Activated CD4-positive, alpha-beta memory T cell treated with anti-CD3 and anti-CD28 coated beads, Interleukin-2, amount 10 ng/mL, durations not matched to agents 7 days and 5 days (primary cell): ENCODE measurements around the gene TNFRSF18. TPM values are rescaled to one million over a fixed set of nuclear protein-coding genes. Genes with fewer than 3 reads are reported as not detected.

Experiments used
- CTCF ChIA-PET: fragments of 350-600 bp; sonication (Branson Sonifier 250); formaldehyde crosslinking; loops from one replicate; lab custom pipeline; 2021; ENCODE audit warnings: antibody characterized with exemption, inconsistent platforms; lab: Charles Lee
- POLR2A ChIA-PET: fragments of 350-600 bp; sonication (Branson Sonifier 250); formaldehyde crosslinking; loops from one replicate; lab custom pipeline; 2021; ENCODE audit warnings: antibody characterized with exemption; lab: Charles Lee
- DNase-seq: peaks from one replicate; pipeline ENCODE4 v3.0.0-alpha.2; 2020
- H3K27ac Mint-ChIP-seq: one replicate; pipeline ENCODE4 v1.8.0; 2021; ENCODE audit warnings: mild to moderate bottlenecking, mixed read lengths
- H3K27me3 Mint-ChIP-seq: one replicate; pipeline ENCODE4 v1.8.0; 2021; ENCODE audit warnings: mixed read lengths
- H3K36me3 Mint-ChIP-seq: one replicate; pipeline ENCODE4 v1.8.0; 2021; ENCODE audit warnings: low read depth, mixed read lengths
- H3K4me1 Mint-ChIP-seq: one replicate; pipeline ENCODE4 v1.8.0; 2021; ENCODE audit warnings: mixed read lengths
- H3K4me3 Mint-ChIP-seq: one replicate; pipeline ENCODE4 v1.8.0; 2021; ENCODE audit warnings: mild to moderate bottlenecking, mixed read lengths
- H3K9me3 Mint-ChIP-seq: one replicate; pipeline ENCODE4 v1.8.0; 2021; ENCODE audit warnings: mixed read lengths
- total RNA-seq, 2 experiments: library from RNA; stranded (reverse); gene quantifications; one replicate each; pipeline ENCODE4 v1.2.3, GENCODE V29; 2021

Gene TNFRSF18
- total RNA-seq, 2 experiments from 2014 or later = 115 to 116 TPM

DNA sequence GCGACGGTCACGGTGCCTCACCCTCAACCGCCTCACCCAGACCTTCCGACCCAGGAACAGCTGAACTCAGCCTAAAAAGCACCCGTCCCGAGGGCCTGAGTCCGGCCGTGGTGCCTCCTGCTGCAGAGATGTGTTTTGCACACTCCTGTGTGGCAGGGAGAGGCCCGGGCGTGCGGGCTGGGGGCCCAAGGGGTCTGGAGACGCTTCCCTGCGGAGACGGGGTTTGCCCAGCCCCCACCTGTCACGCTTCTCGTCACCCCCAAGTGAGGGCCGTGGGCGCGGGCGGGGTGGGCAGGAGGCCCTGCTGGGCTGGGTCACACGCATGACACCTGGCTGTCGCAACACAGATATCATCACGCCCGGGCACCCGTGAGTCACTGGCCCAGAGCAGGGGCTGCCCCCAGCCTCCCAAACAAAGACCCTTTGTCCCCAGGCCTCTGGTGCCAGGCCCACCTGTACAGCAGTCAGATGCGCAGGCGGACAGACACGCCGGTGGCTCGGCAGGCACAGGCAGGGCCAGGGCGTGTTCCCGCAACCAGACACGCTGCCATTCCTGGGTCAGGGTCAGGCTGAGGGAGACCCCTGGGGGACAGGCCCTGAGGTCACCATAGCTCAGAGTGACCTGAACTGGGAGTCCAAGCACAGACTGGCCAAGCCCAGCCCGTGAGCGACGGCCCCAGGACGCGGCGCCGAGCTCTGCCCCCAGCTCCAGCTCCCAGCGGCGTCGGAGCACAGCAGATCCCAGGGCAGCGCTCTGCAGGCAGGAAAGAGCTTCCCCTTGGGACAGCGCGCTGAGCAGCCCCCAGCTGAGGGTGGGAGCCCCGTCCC lies 31.7 kb upstream of the TNFRSF18 start:
- DNase-seq = no peak
- ChIA-PET POLR2A (interaction anchor here (0.9 to 2.6 kb wide), 3 partner anchors 13 to 137 kb away, joined by 3 to 7 read pairs (median 3); partner anchors contain the start of gene AURKAIP1), CTCF (no interaction called here)
- H3K4me3 Mint-ChIP-seq = no peak overlapping the region
- H3K27me3 Mint-ChIP-seq = no peaks in the 10 kb centered on the region
- H3K36me3 Mint-ChIP-seq = peaks cover 14% of the 10 kb centered on the region
- peaks cover 14% of the 10 kb centered on the region for H3K4me1 Mint-ChIP-seq
- H3K27ac Mint-ChIP-seq = no peak overlapping the region
- H3K9me3 Mint-ChIP-seq = peaks cover 3% of the 10 kb centered on the region

DNA sequence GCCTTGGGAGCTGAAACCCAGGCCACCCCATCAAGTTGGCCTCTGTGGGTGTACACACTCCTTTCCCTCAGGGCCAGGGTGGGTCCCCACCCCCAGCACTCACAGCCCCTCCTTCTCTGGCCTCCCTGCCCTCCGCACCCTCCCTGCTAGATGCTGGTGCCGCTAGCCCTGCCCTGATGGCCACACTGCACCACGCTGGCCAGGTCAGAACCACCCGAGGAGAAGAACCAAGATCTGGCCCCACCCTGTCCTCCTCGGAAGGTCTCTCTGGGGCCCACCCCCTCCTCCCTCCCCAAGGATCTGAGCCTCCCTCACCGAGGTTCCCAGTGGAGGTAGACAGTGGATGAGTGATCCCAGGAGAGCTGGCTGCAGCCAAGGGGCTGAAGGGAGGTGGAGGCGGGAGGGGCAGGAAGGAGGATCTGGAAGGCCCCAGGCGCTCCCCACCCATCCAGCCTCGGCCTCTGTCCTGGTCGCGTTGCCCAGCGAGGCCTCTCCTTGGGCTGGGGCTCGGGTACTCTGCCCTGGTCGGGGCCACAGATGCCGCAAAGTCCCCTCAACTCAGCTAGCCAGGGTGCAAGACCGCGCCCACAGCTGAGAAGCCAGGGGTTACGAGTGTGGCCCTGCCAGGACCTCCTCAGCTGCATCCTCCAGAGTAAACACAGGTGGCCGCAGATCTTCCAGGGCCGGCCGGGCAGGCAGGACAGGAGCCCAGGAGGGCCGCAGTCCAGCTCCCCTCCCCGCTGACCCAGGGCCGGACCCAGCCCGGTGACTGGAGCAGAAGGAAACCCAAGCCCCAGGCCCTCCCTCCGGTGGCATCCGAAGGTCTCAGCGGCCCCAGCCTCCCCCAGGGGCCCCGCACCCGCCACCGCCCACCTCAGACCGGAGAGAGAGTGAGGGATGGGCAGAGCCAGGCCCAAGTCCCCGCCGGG lies 30.8 kb upstream of the TNFRSF18 start:
- no peak overlapping the region for H3K4me3 Mint-ChIP-seq
- CTCF ChIA-PET = no interaction called here

DNA sequence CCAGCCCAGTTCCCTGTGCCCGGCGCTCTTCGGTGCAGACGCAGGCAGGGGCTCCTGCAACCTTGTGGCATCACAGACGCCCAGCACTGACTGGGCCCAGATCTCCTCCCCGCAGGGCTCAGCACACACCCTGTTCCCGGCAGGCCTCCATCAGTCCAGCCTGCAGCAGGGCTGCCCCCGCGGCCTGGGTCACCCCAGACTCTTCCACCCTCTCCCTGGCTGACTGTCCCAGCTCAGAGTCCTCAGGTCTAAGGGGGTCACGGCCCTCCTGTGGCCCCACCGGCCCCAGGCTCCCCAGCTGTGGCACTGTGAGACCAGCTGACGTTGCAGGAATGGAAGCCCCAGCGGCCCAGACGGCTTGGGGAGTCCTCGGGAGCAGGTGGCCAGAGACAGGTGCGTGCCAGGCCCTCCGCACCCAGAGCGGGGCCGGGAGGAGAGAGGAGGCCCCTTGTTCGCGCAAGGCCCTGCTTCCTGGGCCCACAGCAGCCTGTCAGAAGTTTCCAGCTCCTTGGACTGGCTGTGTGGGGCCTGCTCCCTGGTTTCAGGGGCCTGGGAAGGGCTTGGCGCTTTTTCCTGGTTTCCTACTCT lies 29.9 kb upstream of the TNFRSF18 start:
- Mint-ChIP-seq H3K27ac (no peak overlapping the region), H3K9me3 (peaks cover 3% of the 10 kb centered on the region), H3K4me3 (no peak overlapping the region), H3K4me1 (peaks cover 16% of the 10 kb centered on the region), H3K27me3 (no peaks in the 10 kb centered on the region), H3K36me3 (peaks cover 16% of the 10 kb centered on the region)
- CTCF ChIA-PET = no interaction called here
- DNase-seq = no peak
- POLR2A ChIA-PET = interaction anchor here (2.6 kb wide), 1 partner anchor 14 kb away, joined by 7 read pairs; no protein-coding TSS in a partner anchor

More for the DNA sequence above, 30.8 kb upstream of the TNFRSF18 start:
- Mint-ChIP-seq H3K27me3 (no peaks in the 10 kb centered on the region), H3K4me1 (peaks cover 16% of the 10 kb centered on the region), H3K36me3 (peaks cover 14% of the 10 kb centered on the region), H3K27ac (no peak overlapping the region), H3K9me3 (peaks cover 3% of the 10 kb centered on the region)
- POLR2A ChIA-PET = interaction anchor here (2.6 kb wide), 1 partner anchor 13 kb away, joined by 7 read pairs; no protein-coding TSS in a partner anchor
- DNase-seq = no peak

DNA sequence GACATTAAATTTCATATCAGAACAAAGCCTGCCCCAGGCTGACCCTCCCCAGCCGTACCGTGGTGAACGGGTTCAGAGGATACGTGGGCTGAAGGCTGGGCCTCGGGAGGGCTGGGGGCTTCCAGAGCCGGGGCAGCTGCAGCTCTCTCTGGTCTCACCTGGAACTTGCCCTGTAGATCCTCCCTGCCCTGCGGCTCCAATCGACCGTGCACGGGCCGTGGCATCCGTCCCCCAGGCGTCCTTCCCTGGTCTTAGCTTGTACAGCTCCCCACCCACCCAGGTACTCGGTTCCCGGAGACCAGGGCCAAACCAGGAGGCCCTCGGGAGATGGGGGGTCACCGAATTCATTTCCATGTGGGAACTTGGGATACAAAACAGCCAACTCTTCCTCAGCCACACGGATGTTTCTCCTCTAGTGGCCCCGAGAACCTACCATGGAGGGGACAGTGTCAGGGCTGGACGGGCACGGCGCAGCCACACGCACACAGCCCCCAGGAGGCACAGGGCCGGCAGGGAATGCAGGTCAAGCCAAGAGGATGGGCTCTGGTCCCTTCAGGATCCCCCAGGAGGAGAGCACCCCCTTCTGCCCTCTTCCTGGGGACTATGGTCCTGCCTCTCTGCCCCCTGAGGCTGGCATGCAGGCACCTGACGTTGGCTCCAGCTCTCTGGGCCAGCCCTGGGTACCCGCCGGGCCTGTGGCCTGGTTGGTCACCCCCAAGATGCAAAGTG lies 28.8 kb upstream of the TNFRSF18 start:
- Mint-ChIP-seq H3K9me3 (peaks cover 3% of the 10 kb centered on the region), H3K4me3 (no peak overlapping the region), H3K4me1 (peaks cover 25% of the 10 kb centered on the region), H3K36me3 (peaks cover 25% of the 10 kb centered on the region), H3K27me3 (no peaks in the 10 kb centered on the region), H3K27ac (no peak overlapping the region)
- POLR2A ChIA-PET = no interaction called here
- DNase-seq = no peak
- CTCF ChIA-PET = no interaction called here

DNA sequence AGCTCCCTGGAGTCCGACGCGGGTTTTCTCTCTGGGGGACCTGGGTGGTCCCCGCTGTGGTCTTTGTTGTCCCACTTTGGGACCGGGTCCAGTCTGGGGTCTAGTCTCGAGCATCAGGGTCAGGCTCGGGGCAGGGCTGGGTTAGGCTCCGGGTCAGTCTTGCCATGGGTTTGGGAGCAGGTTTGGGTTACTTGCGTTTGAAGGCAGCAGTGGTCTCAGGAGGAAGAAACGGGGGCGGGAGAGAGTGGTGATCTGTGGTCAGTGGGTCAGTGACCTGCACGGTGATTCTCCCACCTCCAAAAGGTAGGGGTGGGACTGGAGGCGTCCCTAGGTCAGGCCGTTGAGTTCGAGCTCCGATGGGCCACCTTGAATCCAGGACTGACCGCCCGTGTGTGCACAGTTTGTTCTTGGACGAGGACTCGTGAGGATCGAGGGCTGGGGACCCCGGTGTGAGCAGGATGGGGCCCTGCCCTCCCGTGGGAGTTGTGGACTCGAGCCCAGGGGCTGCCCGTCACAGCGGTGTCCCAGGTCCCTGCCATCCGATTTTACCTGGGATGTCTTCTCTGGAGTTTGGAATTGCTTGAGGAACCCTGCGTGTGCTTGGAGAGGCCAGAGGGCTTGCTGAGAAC lies 27.9 kb upstream of the TNFRSF18 start:
- peaks cover 34% of the 10 kb centered on the region for H3K36me3 Mint-ChIP-seq
- POLR2A ChIA-PET = no interaction called here
- peak overlapping the region; percentile 71 for H3K4me3 Mint-ChIP-seq

DNA sequence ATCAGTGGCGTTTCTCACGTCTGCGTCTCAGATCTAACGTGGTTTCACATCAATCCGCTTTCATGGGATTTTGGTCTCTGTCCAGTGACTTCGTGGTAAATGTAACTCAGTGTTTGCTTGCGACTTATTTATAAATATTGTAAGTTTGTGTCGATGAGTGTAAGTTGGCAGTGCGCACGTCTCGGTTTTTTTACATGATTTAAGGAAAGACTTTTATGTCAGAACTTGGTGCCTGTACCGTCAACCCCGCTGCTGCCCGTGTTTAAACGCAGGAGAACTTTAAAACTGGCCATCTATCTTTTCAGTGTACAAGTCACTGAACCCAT lies 27.1 kb upstream of the TNFRSF18 start:
- Mint-ChIP-seq H3K36me3 (peaks cover 40% of the 10 kb centered on the region), H3K9me3 (peaks cover 3% of the 10 kb centered on the region), H3K4me3 (peak overlapping the region; percentile 71), H3K4me1 (peaks cover 37% of the 10 kb centered on the region), H3K27me3 (no peaks in the 10 kb centered on the region), H3K27ac (peak overlapping the region; percentile 71)
- DNase-seq = no peak
- ChIA-PET POLR2A (no interaction called here), CTCF (no interaction called here)

More for the DNA sequence above, 27.9 kb upstream of the TNFRSF18 start:
- DNase-seq = no peak
- Mint-ChIP-seq H3K4me1 (peaks cover 34% of the 10 kb centered on the region), H3K27me3 (no peaks in the 10 kb centered on the region), H3K27ac (no peak overlapping the region), H3K9me3 (peaks cover 3% of the 10 kb centered on the region)
- CTCF ChIA-PET = no interaction called here

DNA sequence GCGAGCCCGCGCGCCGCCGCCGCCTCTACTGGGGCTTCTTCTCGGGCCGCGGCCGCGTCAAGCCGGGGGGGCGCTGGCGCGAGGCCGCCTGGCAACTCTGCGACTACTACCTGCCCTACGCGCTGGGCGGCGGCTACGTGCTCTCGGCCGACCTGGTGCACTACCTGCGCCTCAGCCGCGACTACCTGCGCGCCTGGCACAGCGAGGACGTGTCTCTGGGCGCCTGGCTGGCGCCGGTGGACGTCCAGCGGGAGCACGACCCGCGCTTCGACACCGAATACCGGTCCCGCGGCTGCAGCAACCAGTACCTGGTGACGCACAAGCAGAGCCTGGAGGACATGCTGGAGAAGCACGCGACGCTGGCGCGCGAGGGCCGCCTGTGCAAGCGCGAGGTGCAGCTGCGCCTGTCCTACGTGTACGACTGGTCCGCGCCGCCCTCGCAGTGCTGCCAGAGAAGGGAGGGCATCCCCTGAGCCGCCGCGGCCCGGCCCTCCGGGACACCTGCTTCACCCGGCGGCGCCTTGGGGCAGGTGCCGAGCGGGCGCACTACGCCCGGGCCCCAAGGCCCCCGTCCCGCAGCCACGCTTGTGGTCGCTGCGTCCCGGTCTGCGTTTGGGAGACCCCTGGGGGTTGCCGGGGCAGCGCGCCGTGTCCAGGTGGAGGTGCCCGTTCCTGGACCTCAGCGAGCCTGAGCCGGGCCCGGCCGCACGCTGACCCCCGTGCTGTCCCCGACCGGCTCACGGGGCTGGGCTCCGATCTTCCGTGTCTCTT lies 26.6 kb upstream of the TNFRSF18 start:
- POLR2A ChIA-PET = interaction anchor here (2.8 to 3.2 kb wide), 2 partner anchors 14 to 41 kb away, joined by 16 to 19 read pairs; partner anchors contain the start of gene UBE2J2

DNA sequence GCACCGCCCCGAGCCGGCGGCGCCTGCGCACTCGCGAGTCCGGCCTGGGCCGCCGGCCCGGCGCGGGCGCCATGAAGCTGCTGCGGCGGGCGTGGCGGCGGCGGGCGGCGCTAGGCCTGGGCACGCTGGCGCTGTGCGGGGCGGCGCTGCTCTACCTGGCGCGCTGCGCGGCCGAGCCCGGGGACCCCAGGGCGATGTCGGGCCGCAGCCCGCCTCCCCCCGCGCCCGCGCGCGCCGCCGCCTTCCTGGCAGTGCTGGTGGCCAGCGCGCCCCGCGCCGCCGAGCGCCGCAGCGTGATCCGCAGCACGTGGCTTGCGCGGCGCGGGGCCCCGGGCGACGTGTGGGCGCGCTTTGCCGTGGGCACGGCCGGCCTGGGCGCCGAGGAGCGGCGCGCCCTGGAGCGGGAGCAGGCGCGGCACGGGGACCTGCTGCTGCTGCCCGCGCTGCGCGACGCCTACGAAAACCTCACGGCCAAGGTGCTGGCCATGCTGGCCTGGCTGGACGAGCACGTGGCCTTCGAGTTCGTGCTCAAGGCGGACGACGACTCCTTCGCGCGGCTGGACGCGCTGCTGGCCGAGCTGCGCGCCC lies 25.9 kb upstream of the TNFRSF18 start, which contains the start of gene B3GALT6:
Gene B3GALT6 (plus strand): TSS at position 30 of the 588 bp plus-strand sequence. CDS start 42 bp downstream, at position 72.
- Mint-ChIP-seq H3K4me1 (peaks cover 37% of the 10 kb centered on the region), H3K27ac (peak within 1 kb of the TSS; percentile 91), H3K36me3 (peaks cover 47% of the 10 kb centered on the region), H3K4me3 (peak within 1 kb of the TSS; percentile 85), H3K9me3 (peaks cover 3% of the 10 kb centered on the region), H3K27me3 (no peaks in the 10 kb centered on the region)
- ChIA-PET POLR2A (interaction anchor here (1.0 to 3.2 kb wide), 9 partner anchors 8 to 192 kb away, joined by 3 to 19 read pairs (median 9); partner anchors contain the start of genes TNFRSF4 and UBE2J2), CTCF (interaction anchor here (1.1 to 3.7 kb wide), 3 partner anchors 111 to 213 kb away, joined by 3 to 47 read pairs (median 4); no protein-coding TSS in a partner anchor)
- no peak for DNase-seq

More for the DNA sequence above, 26.6 kb upstream of the TNFRSF18 start:
- peak overlapping the region; percentile 71 for H3K4me3 Mint-ChIP-seq
- H3K27ac Mint-ChIP-seq = peak overlapping the region; percentile 71
- peaks cover 37% of the 10 kb centered on the region for H3K4me1 Mint-ChIP-seq
- no peak for DNase-seq
- CTCF ChIA-PET = interaction anchor here (3.7 kb wide), 1 partner anchor 111 kb away, joined by 47 read pairs; no protein-coding TSS in a partner anchor
- no peaks in the 10 kb centered on the region for H3K27me3 Mint-ChIP-seq
- peaks cover 43% of the 10 kb centered on the region for H3K36me3 Mint-ChIP-seq
- H3K9me3 Mint-ChIP-seq = peaks cover 3% of the 10 kb centered on the region

DNA sequence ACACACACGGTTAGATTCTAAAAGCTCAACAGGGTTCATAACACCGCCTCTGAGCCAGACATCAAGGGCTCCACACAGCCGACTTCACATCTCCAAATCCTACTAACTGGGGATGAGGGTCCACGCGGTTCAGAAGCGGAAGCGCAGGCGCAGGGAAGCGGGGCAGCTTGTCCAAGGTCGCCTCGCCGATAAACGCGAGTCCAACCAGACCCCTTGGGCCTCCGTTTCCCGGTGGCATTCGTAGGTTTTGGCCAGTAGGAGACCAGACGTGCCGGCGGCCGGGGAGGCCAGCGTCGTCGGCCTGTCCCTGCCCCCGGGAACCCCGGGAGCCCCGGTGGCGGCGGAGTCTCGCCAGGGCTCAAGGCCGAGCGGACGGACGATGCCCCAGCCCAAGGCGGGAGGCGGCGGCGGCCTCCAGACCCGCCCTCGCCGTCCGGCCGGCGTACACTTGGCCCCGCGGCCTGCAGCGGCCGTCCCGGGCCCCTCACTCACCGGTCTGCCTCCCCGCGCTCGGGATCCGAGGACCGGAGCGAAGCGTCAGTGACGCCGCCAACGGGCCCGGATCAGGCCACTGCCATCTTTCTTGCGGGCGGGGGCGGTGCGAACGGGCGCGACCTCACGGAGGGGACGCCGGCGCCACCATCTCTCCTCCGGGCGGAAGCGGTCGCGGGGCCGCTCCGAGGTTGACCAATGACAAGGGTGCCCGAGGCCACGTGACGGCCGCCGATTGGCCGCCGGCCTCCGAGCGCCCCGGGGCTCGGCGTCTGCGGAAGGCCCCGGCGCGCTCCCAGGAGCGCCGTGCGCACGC lies 25.2 kb upstream of the TNFRSF18 start, which contains the start of gene SDF4:
Gene SDF4 (minus strand): TSS at position 602 of the 808 bp plus-strand sequence. CDS start 3,229 bp downstream, outside the sequence.
- H3K27ac Mint-ChIP-seq = peak within 1 kb of the TSS; percentile 91
- H3K4me3 Mint-ChIP-seq = peak within 1 kb of the TSS; percentile 85

More for the DNA sequence above, 25.2 kb upstream of the TNFRSF18 start, which contains the start of gene SDF4:
- ChIA-PET POLR2A (interaction anchor here (0.8 to 3.2 kb wide), 17 partner anchors 9 to 191 kb away, joined by 3 to 21 read pairs (median 6); partner anchors contain the start of genes TNFRSF18, TNFRSF4 and UBE2J2), CTCF (interaction anchor here (0.8 to 3.7 kb wide), 11 partner anchors 12 to 212 kb away, joined by 3 to 47 read pairs (median 3); partner anchors contain the start of gene UBE2J2)
- H3K4me1 Mint-ChIP-seq = peaks cover 37% of the 10 kb centered on the region
- DNase-seq = peak; percentile 97
- H3K27me3 Mint-ChIP-seq = no peaks in the 10 kb centered on the region
- peaks cover 3% of the 10 kb centered on the region for H3K9me3 Mint-ChIP-seq
- peaks cover 47% of the 10 kb centered on the region for H3K36me3 Mint-ChIP-seq
